ENCODE measurements around the gene SIRT2.

Gene SIRT2

GRCh38 chr19:38904581-38905539 lies 5.4 kb upstream of the SIRT2 start:
- peaks cover 16% of the 10 kb centered on the region; the same call in 1 of the 2 replicates for H3K36me3 ChIP-seq (ENCODE audit: insufficient read depth, low read depth, low read length)
- no peak overlapping the region for H3K4me3 ChIP-seq (ENCODE audit: low read length)
- no peaks in the 10 kb centered on the region for H3K9me3 ChIP-seq (ENCODE audit: insufficient read depth, low read depth, low read length)
- no peaks in the 10 kb centered on the region for H3K27me3 ChIP-seq (ENCODE audit: insufficient read depth, low read length)
- no peak overlapping the region for H3K9ac ChIP-seq (ENCODE audit: low read depth, low read length)
- peaks cover 6% of the 10 kb centered on the region; the same call in 1 of the 2 replicates for H3K4me1 ChIP-seq (ENCODE audit: insufficient read depth, low read length)
- H3K27ac ChIP-seq (ENCODE audit: low read length), result no peak overlapping the region

- Histone ChIP-seq H3K36me3 (ENCODE audit: insufficient read depth, low read depth, low read length) (peaks cover 16% of the 10 kb centered on the region; the same call in 1 of the 2 replicates), H3K9ac (ENCODE audit: low read depth, low read length) (no peak overlapping the region), H3K4me1 (ENCODE audit: insufficient read depth, low read length) (peaks cover 6% of the 10 kb centered on the region; the same call in 1 of the 2 replicates), H3K27ac (ENCODE audit: low read length) (no peak overlapping the region), H3K27me3 (ENCODE audit: insufficient read depth, low read length) (peaks cover 14% of the 10 kb centered on the region), H3K4me3 (ENCODE audit: low read length) (no peak overlapping the region), H3K9me3 (ENCODE audit: insufficient read depth, low read depth, low read length) (no peaks in the 10 kb centered on the region)
Observed at GRCh38 chr19:38901683-38902082, 2.3 kb upstream of the SIRT2 start.

GRCh38 chr19:38900743-38901190 lies 1.3 kb upstream of the SIRT2 start:
- Histone ChIP-seq H3K27me3 (ENCODE audit: insufficient read depth, low read length) (peaks cover 14% of the 10 kb centered on the region), H3K27ac (ENCODE audit: low read length) (no peak overlapping the region), H3K4me3 (ENCODE audit: low read length) (peak overlapping the region; percentile 73), H3K9me3 (ENCODE audit: insufficient read depth, low read depth, low read length) (no peaks in the 10 kb centered on the region), H3K36me3 (ENCODE audit: insufficient read depth, low read depth, low read length) (peaks cover 14% of the 10 kb centered on the region; the same call in 1 of the 2 replicates), H3K9ac (ENCODE audit: low read depth, low read length) (peak overlapping the region; percentile 79; the same call in 1 of the 2 replicates), H3K4me1 (ENCODE audit: insufficient read depth, low read length) (peaks cover 6% of the 10 kb centered on the region; the same call in 1 of the 2 replicates)

- Histone ChIP-seq H3K4me1 (ENCODE audit: insufficient read depth, low read length) (peaks cover 6% of the 10 kb centered on the region; the same call in 1 of the 2 replicates), H3K27me3 (ENCODE audit: insufficient read depth, low read length) (peaks cover 14% of the 10 kb centered on the region), H3K4me3 (ENCODE audit: low read length) (peak overlapping the region; percentile 73), H3K9ac (ENCODE audit: low read depth, low read length) (peak overlapping the region; percentile 79), H3K9me3 (ENCODE audit: insufficient read depth, low read depth, low read length) (no peaks in the 10 kb centered on the region), H3K36me3 (ENCODE audit: insufficient read depth, low read depth, low read length) (peaks cover 9% of the 10 kb centered on the region; the same call in 1 of the 2 replicates), H3K27ac (ENCODE audit: low read length) (no peak overlapping the region)
Observed at GRCh38 chr19:38900202-38900629, 798 bp upstream of the SIRT2 start.

GRCh38 chr19:38898788-38899446 lies 501 bp downstream of the SIRT2 start:
- Histone ChIP-seq H3K4me1 (ENCODE audit: insufficient read depth, low read length) (peaks cover 6% of the 10 kb centered on the region; the same call in 1 of the 2 replicates), H3K27ac (ENCODE audit: low read length) (no peak overlapping the region)

GRCh38 chr19:38894968-38895367 lies 4.5 kb downstream of the SIRT2 start:
- Histone ChIP-seq H3K9ac (ENCODE audit: low read depth, low read length) (no peak overlapping the region), H3K27ac (ENCODE audit: low read length) (no peak overlapping the region), H3K27me3 (ENCODE audit: insufficient read depth, low read length) (peaks cover 14% of the 10 kb centered on the region), H3K4me3 (ENCODE audit: low read length) (no peak overlapping the region), H3K36me3 (ENCODE audit: insufficient read depth, low read depth, low read length) (no peaks in the 10 kb centered on the region), H3K9me3 (ENCODE audit: insufficient read depth, low read depth, low read length) (no peaks in the 10 kb centered on the region), H3K4me1 (ENCODE audit: insufficient read depth, low read length) (no peaks in the 10 kb centered on the region)

More at GRCh38 chr19:38898788-38899446, 501 bp downstream of the SIRT2 start:
- Histone ChIP-seq H3K27me3 (ENCODE audit: insufficient read depth, low read length) (peaks cover 14% of the 10 kb centered on the region), H3K9me3 (ENCODE audit: insufficient read depth, low read depth, low read length) (no peaks in the 10 kb centered on the region), H3K4me3 (ENCODE audit: low read length) (peak overlapping the region; percentile 73), H3K9ac (ENCODE audit: low read depth, low read length) (peak overlapping the region; percentile 20; the same call in 1 of the 2 replicates), H3K36me3 (ENCODE audit: insufficient read depth, low read depth, low read length) (no peaks in the 10 kb centered on the region)

GRCh38 chr19:38893341-38893771 lies 6.1 kb downstream of the SIRT2 start:
- Histone ChIP-seq H3K9me3 (ENCODE audit: insufficient read depth, low read depth, low read length) (no peaks in the 10 kb centered on the region), H3K9ac (ENCODE audit: low read depth, low read length) (no peak overlapping the region), H3K36me3 (ENCODE audit: insufficient read depth, low read depth, low read length) (no peaks in the 10 kb centered on the region), H3K27ac (ENCODE audit: low read length) (no peak overlapping the region), H3K4me3 (ENCODE audit: low read length) (no peak overlapping the region), H3K4me1 (ENCODE audit: insufficient read depth, low read length) (no peaks in the 10 kb centered on the region), H3K27me3 (ENCODE audit: insufficient read depth, low read length) (peaks cover 6% of the 10 kb centered on the region)

- H3K27me3 ChIP-seq (ENCODE audit: insufficient read depth, low read length), result peaks cover 1% of the 10 kb centered on the region
- H3K36me3 ChIP-seq (ENCODE audit: insufficient read depth, low read depth, low read length), result no peaks in the 10 kb centered on the region
- H3K9ac ChIP-seq (ENCODE audit: low read depth, low read length), result no peak overlapping the region
- H3K4me1 ChIP-seq (ENCODE audit: insufficient read depth, low read length), result no peaks in the 10 kb centered on the region
- H3K27ac ChIP-seq (ENCODE audit: low read length), result no peak overlapping the region
- no peak overlapping the region for H3K4me3 ChIP-seq (ENCODE audit: low read length)
- no peaks in the 10 kb centered on the region for H3K9me3 ChIP-seq (ENCODE audit: insufficient read depth, low read depth, low read length)
Observed at GRCh38 chr19:38892841-38893240, 6.6 kb downstream of the SIRT2 start.

GRCh38 chr19:38891771-38892170 lies 7.6 kb downstream of the SIRT2 start:
- H3K4me3 ChIP-seq (ENCODE audit: low read length), result no peak overlapping the region
- no peaks in the 10 kb centered on the region for H3K27me3 ChIP-seq (ENCODE audit: insufficient read depth, low read length)
- H3K36me3 ChIP-seq (ENCODE audit: insufficient read depth, low read depth, low read length), result no peaks in the 10 kb centered on the region
- H3K4me1 ChIP-seq (ENCODE audit: insufficient read depth, low read length), result no peaks in the 10 kb centered on the region
- H3K9me3 ChIP-seq (ENCODE audit: insufficient read depth, low read depth, low read length), result no peaks in the 10 kb centered on the region
- H3K27ac ChIP-seq (ENCODE audit: low read length), result no peak overlapping the region
- no peak overlapping the region for H3K9ac ChIP-seq (ENCODE audit: low read depth, low read length)

- H3K9me3 ChIP-seq (ENCODE audit: insufficient read depth, low read depth, low read length), result no peaks in the 10 kb centered on the region
- H3K27me3 ChIP-seq (ENCODE audit: insufficient read depth, low read length), result no peaks in the 10 kb centered on the region
- no peak overlapping the region for H3K4me3 ChIP-seq (ENCODE audit: low read length)
- no peak overlapping the region for H3K9ac ChIP-seq (ENCODE audit: low read depth, low read length)
- no peaks in the 10 kb centered on the region for H3K4me1 ChIP-seq (ENCODE audit: insufficient read depth, low read length)
- H3K27ac ChIP-seq (ENCODE audit: low read length), result no peak overlapping the region
- no peaks in the 10 kb centered on the region for H3K36me3 ChIP-seq (ENCODE audit: insufficient read depth, low read depth, low read length)
Observed at GRCh38 chr19:38890686-38891085, 8.7 kb downstream of the SIRT2 start.

GRCh38 chr19:38889803-38890202 lies 9.6 kb downstream of the SIRT2 start:
- H3K9me3 ChIP-seq (ENCODE audit: insufficient read depth, low read depth, low read length), result no peaks in the 10 kb centered on the region
- H3K27ac ChIP-seq (ENCODE audit: low read length), result no peak overlapping the region
- no peak overlapping the region for H3K4me3 ChIP-seq (ENCODE audit: low read length)
- H3K36me3 ChIP-seq (ENCODE audit: insufficient read depth, low read depth, low read length), result no peaks in the 10 kb centered on the region
- no peak overlapping the region for H3K9ac ChIP-seq (ENCODE audit: low read depth, low read length)
- no peaks in the 10 kb centered on the region for H3K27me3 ChIP-seq (ENCODE audit: insufficient read depth, low read length)
- no peaks in the 10 kb centered on the region for H3K4me1 ChIP-seq (ENCODE audit: insufficient read depth, low read length)

Measured in iPS-20b (cell line).